ENCODE measurements around the gene KLHL4. TPM values are rescaled to one million over a fixed set of nuclear protein-coding genes. Genes with fewer than 3 reads are reported as not detected.
"Not testable (repeated sequence)": the region's sequence is repeated elsewhere in the genome, so short reads cannot be mapped to it uniquely, and the experiment has no call there.

The KLHL4 gene
- polyA plus RNA-seq, 2 of the 4 experiments (the other 2 are of a cell fraction) = 3.7 to 9.8 TPM

DNA sequence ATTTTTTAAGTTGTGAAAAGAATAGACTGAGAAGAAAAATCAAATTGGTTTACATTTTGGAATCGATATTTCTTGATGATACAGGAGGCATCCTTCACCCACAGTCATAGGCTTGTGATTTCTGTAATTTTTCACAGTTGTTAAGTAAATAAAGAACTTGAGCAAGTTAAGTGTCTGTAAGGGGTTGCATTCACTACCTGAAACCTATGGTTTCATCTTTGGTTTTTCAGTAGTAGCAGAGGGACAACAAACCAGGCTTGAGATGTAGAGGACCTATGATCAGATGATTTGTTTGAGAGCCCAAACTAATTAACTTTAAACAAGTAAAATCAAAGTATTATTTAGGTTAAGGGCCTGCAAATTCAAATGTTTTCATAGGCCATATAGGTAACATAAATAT lies 175.6 kb downstream of the KLHL4 start:
- DNase-seq (ENCODE audit: low read depth in 1 of 2, low spot score in 1 of 2) (no peak), FAIRE-seq (no peak), ATAC-seq (no peak)
- no peak overlapping the region for H3K4me3 ChIP-seq
- no peaks in the 10 kb centered on the region for H3K9me3 ChIP-seq
- no peak overlapping the region for H3K27ac ChIP-seq
- no peak overlapping the region for H3K4me2 ChIP-seq
- TF ChIP-seq EP300 (IDR thresholded peaks at IDR 0.05) (no peak), CEBPB (IDR thresholded peaks at IDR 0.05) (no peak), RAD21 (conservative IDR thresholded peaks at IDR 0.05 in 1 of 2, IDR thresholded peaks at IDR 0.05 in 1 of 2) (no peak), CHD4 (IDR thresholded peaks at IDR 0.05; ENCODE audit: borderline replicate concordance) (no peak)
- POLR2A ChIA-PET = no interaction called here
- no peaks in the 10 kb centered on the region for H3K4me1 ChIP-seq
- WGBS (ENCODE audit: missing lambda C conversion rate) = 0% methylated on average over 1 of the region's 1 CpG
- CTCF ChIA-PET = no interaction called here

GRCh38 chrX:87697409-87697808 lies 179.8 kb downstream of the KLHL4 start:
- H3K27ac ChIP-seq = no peak overlapping the region
- no peaks in the 10 kb centered on the region for H3K4me1 ChIP-seq
- DNase-seq (ENCODE audit: low read depth in 1 of 2, low spot score in 1 of 2) (no peak), ATAC-seq (no peak), FAIRE-seq (no peak)
- CTCF ChIA-PET = no interaction called here
- no peak overlapping the region for H3K4me3 ChIP-seq
- WGBS (ENCODE audit: missing lambda C conversion rate) = 0% methylated on average over 1 of the region's 1 CpG
- H3K4me2 ChIP-seq = no peak overlapping the region
- H3K9me3 ChIP-seq = no peaks in the 10 kb centered on the region
- TF ChIP-seq RNF2 (IDR thresholded peaks at IDR 0.05; ENCODE audit: borderline replicate concordance, low read depth) (no peak), HOXB5 (CRISPR knock-in tag; IDR thresholded peaks at IDR 0.05) (no peak), ESRRA (IDR thresholded peaks at IDR 0.05; ENCODE audit: borderline replicate concordance, low read length) (no peak), CHD4 (IDR thresholded peaks at IDR 0.05; ENCODE audit: borderline replicate concordance) (no peak), POLR2A (IDR thresholded peaks at IDR 0.05; ENCODE audit: low read length) (no peak), PHF8 (IDR thresholded peaks at IDR 0.05; ENCODE audit: borderline replicate concordance, low read depth) (no peak), KDM1A (IDR thresholded peaks at IDR 0.05; ENCODE audit: low read depth) (no peak), MAZ (IDR thresholded peaks at IDR 0.05; ENCODE audit: borderline replicate concordance, low read depth, low read length) (no peak), CEBPB (IDR thresholded peaks at IDR 0.05) (no peak), HOXA7 (CRISPR knock-in tag; IDR thresholded peaks at IDR 0.05) (no peak), TP53 (CRISPR knock-in tag; IDR thresholded peaks at IDR 0.05) (no peak), E2F6 (IDR thresholded peaks at IDR 0.05; ENCODE audit: borderline replicate concordance, low read depth) (no peak), MYC (IDR thresholded peaks at IDR 0.05; ENCODE audit: borderline replicate concordance, low read length) (no peak), ZSCAN20 (CRISPR knock-in tag; IDR thresholded peaks at IDR 0.05) (no peak), RFX5 (IDR thresholded peaks at IDR 0.05) (no peak)
- POLR2A ChIA-PET = interaction anchor here (0.6 kb wide), 1 partner anchor 31 kb away, joined by 3 read pairs; no protein-coding TSS in a partner anchor

DNA sequence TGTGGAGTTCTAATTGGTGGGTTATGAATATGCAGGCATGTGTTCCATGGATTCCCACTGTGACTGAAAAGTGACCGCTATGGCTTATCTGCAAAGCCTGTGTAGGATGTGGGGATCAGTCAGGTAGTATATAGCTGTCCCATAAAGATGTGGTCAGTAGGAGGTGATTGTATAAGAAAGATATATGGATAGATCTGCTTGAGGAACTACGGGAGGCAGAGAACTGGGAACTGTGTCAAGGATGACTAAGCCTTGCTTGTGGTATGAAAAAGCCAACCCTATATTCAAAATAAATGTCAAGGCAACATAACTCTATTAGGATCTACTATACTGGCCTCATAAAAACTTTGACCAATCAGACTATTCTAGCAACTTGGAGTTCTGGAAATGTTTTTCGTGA lies 185.2 kb downstream of the KLHL4 start:
- no peak for ATAC-seq
- no peaks in the 10 kb centered on the region for H3K4me1 ChIP-seq
- no peak overlapping the region for H3K4me3 ChIP-seq
- ChIA-PET CTCF (no interaction called here), POLR2A (no interaction called here)
- no peaks in the 10 kb centered on the region for H3K9me3 ChIP-seq
- no peak overlapping the region for H3K27ac ChIP-seq
- no peak for FAIRE-seq
- WGBS (ENCODE audit: missing lambda C conversion rate) = 20% methylated on average over 3 of the region's 3 CpGs
- H3K4me2 ChIP-seq = no peak overlapping the region
- DNase-seq (ENCODE audit: low read depth in 1 of 2, low spot score in 1 of 2) = no peak
- TF ChIP-seq CHD4 (IDR thresholded peaks at IDR 0.05; ENCODE audit: borderline replicate concordance) (no peak), TFCP2L1 (CRISPR knock-in tag; IDR thresholded peaks at IDR 0.05) (no peak), RFX5 (IDR thresholded peaks at IDR 0.05) (no peak), EP300 (IDR thresholded peaks at IDR 0.05) (no peak), ESRRA (IDR thresholded peaks at IDR 0.05; ENCODE audit: borderline replicate concordance, low read length) (no peak), FOXS1 (CRISPR knock-in tag; IDR thresholded peaks at IDR 0.05) (no peak), NFE2L2 (conservative IDR thresholded peaks at IDR 0.05; ENCODE audit: low read length) (no peak), HDAC2 (IDR thresholded peaks at IDR 0.05) (no peak)

- FAIRE-seq; H3K9me3 ChIP-seq; POLR2A ChIA-PET; H3K4me2 ChIP-seq; CTCF ChIA-PET; H3K4me3 ChIP-seq; H3K27ac ChIP-seq; H3K4me1 ChIP-seq; DNase-seq (ENCODE audit: low read depth in 1 of 2, low spot score in 1 of 2); ATAC-seq: not testable (repeated sequence)
- no CpG with 5 or more reads among the region's 5 CpGs for WGBS (ENCODE audit: missing lambda C conversion rate)
These were observed 185.9 kb downstream of the KLHL4 start for GRCh38 chrX:87703469-87703868.

Measured in A549 (cell line).